ENCODE results near the gene NIN.

NIN gene

GRCh38 chr14:50778721-50779483 lies 52.1 kb downstream of the NIN start:
- Histone ChIP-seq H3K27me3 (ENCODE audit: control insufficient read depth, insufficient read depth, low read length, poor library complexity, severe bottlenecking) (no peaks in the 10 kb centered on the region), H3K36me3 (ENCODE audit: control insufficient read depth, insufficient read depth, low read length) (no peaks in the 10 kb centered on the region), H3K4me1 (ENCODE audit: control insufficient read depth, insufficient read depth, low read length) (peaks cover 4% of the 10 kb centered on the region), H3K27ac (ENCODE audit: insufficient read depth, low read depth, low read length, poor library complexity, severe bottlenecking) (no peak overlapping the region), H3K4me3 (ENCODE audit: insufficient read depth, low read depth, low read length) (no peak overlapping the region), H3K9me3 (ENCODE audit: control insufficient read depth, low read length) (no peaks in the 10 kb centered on the region)
- 94 to 96% methylated on average over 8 of the region's 8 CpGs for WGBS, 2 experiments

- H3K4me1 ChIP-seq (ENCODE audit: control insufficient read depth, insufficient read depth, low read length) = no peaks in the 10 kb centered on the region
- no peak overlapping the region for H3K4me3 ChIP-seq (ENCODE audit: insufficient read depth, low read depth, low read length)
- no peaks in the 10 kb centered on the region for H3K9me3 ChIP-seq (ENCODE audit: control insufficient read depth, low read length)
- H3K27me3 ChIP-seq (ENCODE audit: control insufficient read depth, insufficient read depth, low read length, poor library complexity, severe bottlenecking) = no peaks in the 10 kb centered on the region
- H3K27ac ChIP-seq (ENCODE audit: insufficient read depth, low read depth, low read length, poor library complexity, severe bottlenecking) = no peak overlapping the region
- peaks cover 6% of the 10 kb centered on the region for H3K36me3 ChIP-seq (ENCODE audit: control insufficient read depth, insufficient read depth, low read length)
Measured at GRCh38 chr14:50776522-50776921, 54.4 kb downstream of the NIN start.

- Histone ChIP-seq H3K4me3 (ENCODE audit: insufficient read depth, low read depth, low read length) (no peak overlapping the region), H3K9me3 (ENCODE audit: control insufficient read depth, low read length) (no peaks in the 10 kb centered on the region), H3K27me3 (ENCODE audit: control insufficient read depth, insufficient read depth, low read length, poor library complexity, severe bottlenecking) (no peaks in the 10 kb centered on the region), H3K36me3 (ENCODE audit: control insufficient read depth, insufficient read depth, low read length) (peaks cover 16% of the 10 kb centered on the region), H3K4me1 (ENCODE audit: control insufficient read depth, insufficient read depth, low read length) (no peaks in the 10 kb centered on the region), H3K27ac (ENCODE audit: insufficient read depth, low read depth, low read length, poor library complexity, severe bottlenecking) (no peak overlapping the region)
- WGBS, 2 experiments = 74% methylated on average over 2 of the region's 2 CpGs; no CpG with 5 or more reads in 1 of the 2 experiments
Measured at GRCh38 chr14:50775357-50775756, 55.6 kb downstream of the NIN start.

GRCh38 chr14:50774542-50775267 lies 56.3 kb downstream of the NIN start:
- H3K4me3 ChIP-seq (ENCODE audit: insufficient read depth, low read depth, low read length) = no peak overlapping the region
- no peaks in the 10 kb centered on the region for H3K9me3 ChIP-seq (ENCODE audit: control insufficient read depth, low read length)
- WGBS, 2 experiments = 86 to 89% methylated on average over 8 of the region's 8 CpGs
- H3K4me1 ChIP-seq (ENCODE audit: control insufficient read depth, insufficient read depth, low read length) = no peaks in the 10 kb centered on the region
- peaks cover 18% of the 10 kb centered on the region for H3K36me3 ChIP-seq (ENCODE audit: control insufficient read depth, insufficient read depth, low read length)
- no peak overlapping the region for H3K27ac ChIP-seq (ENCODE audit: insufficient read depth, low read depth, low read length, poor library complexity, severe bottlenecking)
- no peaks in the 10 kb centered on the region for H3K27me3 ChIP-seq (ENCODE audit: control insufficient read depth, insufficient read depth, low read length, poor library complexity, severe bottlenecking)

GRCh38 chr14:50773632-50774541 lies 57.1 kb downstream of the NIN start:
- 74% methylated on average over 7 of the region's 7 CpGs for WGBS, 2 experiments
- Histone ChIP-seq H3K36me3 (ENCODE audit: control insufficient read depth, insufficient read depth, low read length) (peaks cover 18% of the 10 kb centered on the region), H3K27ac (ENCODE audit: insufficient read depth, low read depth, low read length, poor library complexity, severe bottlenecking) (no peak overlapping the region)

GRCh38 chr14:50772412-50772811 lies 58.5 kb downstream of the NIN start:
- Histone ChIP-seq H3K36me3 (ENCODE audit: control insufficient read depth, insufficient read depth, low read length) (peaks cover 24% of the 10 kb centered on the region), H3K4me1 (ENCODE audit: control insufficient read depth, insufficient read depth, low read length) (no peaks in the 10 kb centered on the region), H3K27ac (ENCODE audit: insufficient read depth, low read depth, low read length, poor library complexity, severe bottlenecking) (no peak overlapping the region), H3K27me3 (ENCODE audit: control insufficient read depth, insufficient read depth, low read length, poor library complexity, severe bottlenecking) (no peaks in the 10 kb centered on the region), H3K9me3 (ENCODE audit: control insufficient read depth, low read length) (no peaks in the 10 kb centered on the region), H3K4me3 (ENCODE audit: insufficient read depth, low read depth, low read length) (no peak overlapping the region)
- 94 to 96% methylated on average over 7 of the region's 7 CpGs for WGBS, 2 experiments

More at GRCh38 chr14:50773632-50774541, 57.1 kb downstream of the NIN start:
- H3K4me1 ChIP-seq (ENCODE audit: control insufficient read depth, insufficient read depth, low read length) = no peaks in the 10 kb centered on the region
- H3K9me3 ChIP-seq (ENCODE audit: control insufficient read depth, low read length) = no peaks in the 10 kb centered on the region
- no peak overlapping the region for H3K4me3 ChIP-seq (ENCODE audit: insufficient read depth, low read depth, low read length)
- no peaks in the 10 kb centered on the region for H3K27me3 ChIP-seq (ENCODE audit: control insufficient read depth, insufficient read depth, low read length, poor library complexity, severe bottlenecking)

- Histone ChIP-seq H3K4me3 (ENCODE audit: insufficient read depth, low read depth, low read length) (no peak overlapping the region), H3K9me3 (ENCODE audit: control insufficient read depth, low read length) (no peaks in the 10 kb centered on the region), H3K36me3 (ENCODE audit: control insufficient read depth, insufficient read depth, low read length) (peaks cover 24% of the 10 kb centered on the region), H3K27me3 (ENCODE audit: control insufficient read depth, insufficient read depth, low read length, poor library complexity, severe bottlenecking) (no peaks in the 10 kb centered on the region), H3K27ac (ENCODE audit: insufficient read depth, low read depth, low read length, poor library complexity, severe bottlenecking) (no peak overlapping the region), H3K4me1 (ENCODE audit: control insufficient read depth, insufficient read depth, low read length) (no peaks in the 10 kb centered on the region)
- WGBS, 2 experiments = 96% methylated on average over 8 of the region's 8 CpGs
Measured at GRCh38 chr14:50770586-50770985, 60.4 kb downstream of the NIN start.

- H3K27me3 ChIP-seq (ENCODE audit: control insufficient read depth, insufficient read depth, low read length, poor library complexity, severe bottlenecking) = no peaks in the 10 kb centered on the region
- no peaks in the 10 kb centered on the region for H3K4me1 ChIP-seq (ENCODE audit: control insufficient read depth, insufficient read depth, low read length)
- H3K4me3 ChIP-seq (ENCODE audit: insufficient read depth, low read depth, low read length) = no peak overlapping the region
- H3K27ac ChIP-seq (ENCODE audit: insufficient read depth, low read depth, low read length, poor library complexity, severe bottlenecking) = no peak overlapping the region
- H3K36me3 ChIP-seq (ENCODE audit: control insufficient read depth, insufficient read depth, low read length) = peaks cover 24% of the 10 kb centered on the region
- H3K9me3 ChIP-seq (ENCODE audit: control insufficient read depth, low read length) = no peaks in the 10 kb centered on the region
- WGBS, 2 experiments = 94 to 95% methylated on average over 13 of the region's 13 CpGs
Measured at GRCh38 chr14:50769863-50770500, 61.0 kb downstream of the NIN start.

- no peaks in the 10 kb centered on the region for H3K4me1 ChIP-seq (ENCODE audit: control insufficient read depth, insufficient read depth, low read length)
- no peaks in the 10 kb centered on the region for H3K27me3 ChIP-seq (ENCODE audit: control insufficient read depth, insufficient read depth, low read length, poor library complexity, severe bottlenecking)
- H3K27ac ChIP-seq (ENCODE audit: insufficient read depth, low read depth, low read length, poor library complexity, severe bottlenecking) = no peak overlapping the region
- peaks cover 29% of the 10 kb centered on the region for H3K36me3 ChIP-seq (ENCODE audit: control insufficient read depth, insufficient read depth, low read length)
- WGBS, 2 experiments = 89 to 97% methylated on average over 3 of the region's 3 CpGs
- H3K9me3 ChIP-seq (ENCODE audit: control insufficient read depth, low read length) = no peaks in the 10 kb centered on the region
- H3K4me3 ChIP-seq (ENCODE audit: insufficient read depth, low read depth, low read length) = no peak overlapping the region
Measured at GRCh38 chr14:50768680-50769079, 62.3 kb downstream of the NIN start.
